HG02678 (cell line): Measurements from ENCODE around the gene ACTN1.

Source experiments
- ATAC-seq: cut with Tn5 transposase; IDR thresholded peaks from one replicate; pipeline ENCODE4 v1.9.1; 2021; ENCODE audit warnings: mild to moderate bottlenecking, moderate library complexity; ENCODE audit not compliant: unreplicated experiment

ACTN1 gene

GRCh38 chr14:68892961-68893360, 86.1 kb downstream of the ACTN1 start:
- no peak for ATAC-seq

GRCh38 chr14:68891851-68892660, 87.0 kb downstream of the ACTN1 start:
- no peak for ATAC-seq

- no peak for ATAC-seq
These were observed 88.8 kb downstream of the ACTN1 start for GRCh38 chr14:68890173-68890931.

GRCh38 chr14:68888883-68889282, 90.2 kb downstream of the ACTN1 start:
- no peak for ATAC-seq

- no peak for ATAC-seq
These were observed 90.9 kb downstream of the ACTN1 start for GRCh38 chr14:68888025-68888850.

GRCh38 chr14:68886109-68886434, 93.0 kb downstream of the ACTN1 start:
- ATAC-seq, result no peak

- no peak for ATAC-seq
These were observed 93.6 kb downstream of the ACTN1 start for GRCh38 chr14:68885226-68886108.

- no peak for ATAC-seq
These were observed 94.8 kb downstream of the ACTN1 start for GRCh38 chr14:68884031-68885030.

- ATAC-seq, result no peak
These were observed 96.9 kb downstream of the ACTN1 start for GRCh38 chr14:68882235-68882634.

GRCh38 chr14:68881396-68881795, 97.7 kb downstream of the ACTN1 start:
- no peak for ATAC-seq

- no peak for ATAC-seq
These were observed 98.5 kb downstream of the ACTN1 start for GRCh38 chr14:68880581-68881105.

GRCh38 chr14:68879841-68880575, 99.1 kb downstream of the ACTN1 start:
- ATAC-seq, result no peak

GRCh38 chr14:68879321-68879781, 99.8 kb downstream of the ACTN1 start:
- ATAC-seq, result no peak

GRCh38 chr14:68878908-68879307, 100.2 kb downstream of the ACTN1 start:
- no peak for ATAC-seq

GRCh38 chr14:68877993-68878575, 101.0 kb downstream of the ACTN1 start:
- ATAC-seq, result no peak

- ATAC-seq, result no peak
These were observed 102.1 kb downstream of the ACTN1 start for GRCh38 chr14:68876976-68877375.

- no peak for ATAC-seq
These were observed 104.4 kb downstream of the ACTN1 start for GRCh38 chr14:68874746-68875155.

GRCh38 chr14:68873376-68873775, 105.7 kb downstream of the ACTN1 start:
- ATAC-seq, result no peak
